Measurements from ENCODE around the gene CIDEA.

Gene CIDEA

DNA sequence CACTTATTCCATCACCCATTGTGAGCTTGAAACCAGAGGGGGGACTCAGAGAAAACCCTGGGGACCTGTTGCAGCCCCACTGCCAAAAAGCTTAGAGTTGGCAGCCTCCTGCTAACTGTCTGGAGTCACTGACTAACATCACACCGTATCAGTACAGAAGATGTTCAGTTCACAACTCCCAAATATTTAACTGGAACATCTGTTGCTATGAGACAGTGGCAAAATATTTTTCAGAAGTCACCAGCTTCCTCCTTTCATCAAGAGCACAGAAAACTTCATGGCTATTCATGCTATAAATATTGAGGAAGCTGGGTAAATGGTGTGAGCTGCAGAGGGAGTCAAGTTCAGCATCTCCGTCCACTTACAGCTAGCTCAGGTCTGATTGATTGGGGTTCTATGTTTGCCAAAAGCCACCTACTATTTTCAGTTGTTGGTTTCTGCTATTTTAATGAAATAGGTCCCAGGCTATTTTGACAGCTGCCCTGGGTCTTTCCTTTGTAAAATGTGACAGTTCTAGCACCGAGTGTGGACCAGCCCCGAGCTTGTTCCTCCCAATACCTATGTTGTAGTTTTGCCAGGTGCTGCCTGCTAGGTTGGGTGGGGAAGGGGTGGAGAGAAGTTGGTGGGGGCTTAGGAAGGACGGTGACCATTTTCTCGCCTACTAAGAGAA is 63.6 kb downstream of the CIDEA start:
- no peak for TF ChIP-seq USF1 (IDR thresholded peaks at IDR 0.05)

DNA sequence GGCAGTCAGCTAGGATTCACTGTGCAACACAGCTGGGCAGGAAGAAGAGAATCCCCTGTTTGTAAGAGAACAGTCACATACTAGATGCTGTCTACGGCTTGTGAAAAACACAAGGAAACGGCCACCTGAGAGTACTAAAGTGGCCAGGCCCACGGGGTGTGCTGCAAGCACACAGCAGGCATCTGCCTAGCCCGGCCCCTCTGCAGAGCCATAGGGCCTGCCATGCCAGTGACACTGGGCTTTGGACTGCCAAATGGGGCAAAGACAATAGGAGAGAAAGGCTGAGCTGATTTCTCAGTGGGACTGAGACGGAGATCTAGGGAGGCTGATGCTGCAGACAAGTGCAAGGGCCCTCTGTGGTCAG is 64.2 kb downstream of the CIDEA start:
- no peak for TF ChIP-seq TEAD4 (IDR thresholded peaks at IDR 0.05)
- no peak for TF ChIP-seq EP300 (IDR thresholded peaks at IDR 0.05; ENCODE audit: borderline replicate concordance)
- no peak for TF ChIP-seq TCF12 (IDR thresholded peaks at IDR 0.05; ENCODE audit: low read depth)
- TF ChIP-seq NFIC (IDR thresholded peaks at IDR 0.05) = no peak
- TF ChIP-seq RAD21 (IDR thresholded peaks at IDR 0.05; ENCODE audit: low read depth) = no peak
- no peak for TF ChIP-seq FOXM1 (IDR thresholded peaks at IDR 0.05; ENCODE audit: borderline replicate concordance, low read depth)
- no peak for TF ChIP-seq REST (IDR thresholded peaks at IDR 0.05; ENCODE audit: low read depth)
- TF ChIP-seq ZBTB7A (IDR thresholded peaks at IDR 0.05; ENCODE audit: low read depth) = no peak
- no peak for TF ChIP-seq TAF1 (IDR thresholded peaks at IDR 0.05; ENCODE audit: low read depth)
- TF ChIP-seq CREB1 (IDR thresholded peaks at IDR 0.05; ENCODE audit: low read depth) = no peak
- no peak for TF ChIP-seq EGR1 (IDR thresholded peaks at IDR 0.05)
- no peak for TF ChIP-seq CEBPB (IDR thresholded peaks at IDR 0.05)
- TF ChIP-seq YY1 (IDR thresholded peaks at IDR 0.05; ENCODE audit: low read depth) = no peak
- TF ChIP-seq USF1 (IDR thresholded peaks at IDR 0.05) = no peak
- no peak for TF ChIP-seq MAX (IDR thresholded peaks at IDR 0.05)

GRCh38 chr18:12318857-12319256 is 64.7 kb downstream of the CIDEA start:
- TF ChIP-seq REST (IDR thresholded peaks at IDR 0.05; ENCODE audit: low read depth) = no peak
- no peak for TF ChIP-seq CEBPB (IDR thresholded peaks at IDR 0.05)
- no peak for TF ChIP-seq EP300 (IDR thresholded peaks at IDR 0.05; ENCODE audit: borderline replicate concordance)
- no peak for TF ChIP-seq EGR1 (IDR thresholded peaks at IDR 0.05)
- TF ChIP-seq ZBTB7A (IDR thresholded peaks at IDR 0.05; ENCODE audit: low read depth) = no peak
- TF ChIP-seq YY1 (IDR thresholded peaks at IDR 0.05; ENCODE audit: low read depth) = no peak
- TF ChIP-seq FOXM1 (IDR thresholded peaks at IDR 0.05; ENCODE audit: borderline replicate concordance, low read depth) = no peak
- TF ChIP-seq USF1 (IDR thresholded peaks at IDR 0.05) = no peak
- no peak for TF ChIP-seq TEAD4 (IDR thresholded peaks at IDR 0.05)
- TF ChIP-seq TCF12 (IDR thresholded peaks at IDR 0.05; ENCODE audit: low read depth) = no peak
- TF ChIP-seq NFIC (IDR thresholded peaks at IDR 0.05) = no peak
- no peak for TF ChIP-seq RAD21 (IDR thresholded peaks at IDR 0.05; ENCODE audit: low read depth)
- no peak for TF ChIP-seq TAF1 (IDR thresholded peaks at IDR 0.05; ENCODE audit: low read depth)
- TF ChIP-seq MAX (IDR thresholded peaks at IDR 0.05) = no peak
- no peak for TF ChIP-seq CREB1 (IDR thresholded peaks at IDR 0.05; ENCODE audit: low read depth)

- no peak for TF ChIP-seq CEBPB (IDR thresholded peaks at IDR 0.05)
- no peak for TF ChIP-seq CREB1 (IDR thresholded peaks at IDR 0.05; ENCODE audit: low read depth)
- TF ChIP-seq EGR1 (IDR thresholded peaks at IDR 0.05) = no peak
- no peak for TF ChIP-seq USF1 (IDR thresholded peaks at IDR 0.05)
Measured at GRCh38 chr18:12321333-12321732, 67.2 kb downstream of the CIDEA start.

GRCh38 chr18:12324991-12325725 is 71.0 kb downstream of the CIDEA start:
- TF ChIP-seq FOXM1 (IDR thresholded peaks at IDR 0.05; ENCODE audit: borderline replicate concordance, low read depth) (no peak), EGR1 (IDR thresholded peaks at IDR 0.05) (no peak), TCF12 (IDR thresholded peaks at IDR 0.05; ENCODE audit: low read depth) (no peak), TEAD4 (IDR thresholded peaks at IDR 0.05) (no peak), RAD21 (IDR thresholded peaks at IDR 0.05; ENCODE audit: low read depth) (no peak), YY1 (IDR thresholded peaks at IDR 0.05; ENCODE audit: low read depth) (no peak), USF1 (IDR thresholded peaks at IDR 0.05) (no peak), EP300 (IDR thresholded peaks at IDR 0.05; ENCODE audit: borderline replicate concordance) (no peak), MAX (IDR thresholded peaks at IDR 0.05) (no peak), TAF1 (IDR thresholded peaks at IDR 0.05; ENCODE audit: low read depth) (no peak), REST (IDR thresholded peaks at IDR 0.05; ENCODE audit: low read depth) (no peak), NFIC (IDR thresholded peaks at IDR 0.05) (no peak), CREB1 (IDR thresholded peaks at IDR 0.05; ENCODE audit: low read depth) (no peak), CEBPB (IDR thresholded peaks at IDR 0.05) (no peak), ZBTB7A (IDR thresholded peaks at IDR 0.05; ENCODE audit: low read depth) (no peak)
